Panc1 (cell line): ENCODE results near the gene ISOC2. TPM values are rescaled to one million over a fixed set of nuclear protein-coding genes. Genes with fewer than 3 reads are reported as not detected.

Source experiments
- ATAC-seq: fragments of 200-7000 bp; cut with Tn5 transposase; 2 replicates; pipeline ENCODE4 v1.9.1; 2020; ENCODE audit warnings: mild to moderate bottlenecking, moderate library complexity
- BruUV-seq: library from RNA; stranded (reverse); fragments of 400-500 nt; replicated peaks from 2 replicates; lab custom pipeline; 2021; lab: Mats Ljungman, UMichigan
- CTCF ChIA-PET: fragments of 300-600 bp; sonication (Branson Sonifier 250); formaldehyde crosslinking; loops from one replicate; lab custom pipeline; 2022; ENCODE audit warnings: antibody characterized with exemption; lab: Charles Lee
- POLR2A ChIA-PET: fragments of 300-600 bp; sonication (Branson Sonifier 250); formaldehyde crosslinking; loops from one replicate; lab custom pipeline; 2022; ENCODE audit warnings: antibody characterized with exemption; lab: Charles Lee
- DNase-seq: peaks from one replicate; pipeline ENCODE4 v3.0.0-alpha.2; 2010; ENCODE audit warnings: low read depth, low spot score
- H3K27ac ChIP-seq: 2 replicates; pipeline ENCODE4 v1.5.1; 2011; ENCODE audit warnings: mild to moderate bottlenecking, low read length, inconsistent platforms
- H3K27me3 ChIP-seq: fragments of 200-500 bp; sonication (Bioruptor generic); 2 replicates; pipeline ENCODE4 v1.6.0; 2014; ENCODE audit warnings: low read length, inconsistent platforms; ENCODE audit not compliant: control insufficient read depth, insufficient read depth
- H3K36me3 ChIP-seq: fragments of 200-500 bp; sonication (Bioruptor generic); 2 replicates; pipeline ENCODE4 v1.5.1; 2014; ENCODE audit warnings: inconsistent platforms, mild to moderate bottlenecking, low read length, moderate library complexity; ENCODE audit not compliant: control insufficient read depth, insufficient read depth
- H3K4me1 ChIP-seq: 2 replicates; pipeline ENCODE4 v1.5.1; 2011; ENCODE audit warnings: inconsistent platforms, mild to moderate bottlenecking, low read length, moderate library complexity; ENCODE audit not compliant: control insufficient read depth, insufficient read depth
- H3K4me3 ChIP-seq, 2 experiments: 2 replicates each; pipeline ENCODE4 v1.5.1; 2011 to 2012; ENCODE audit warnings: low read depth in 2 of 2, low read length in 2 of 2, mild to moderate bottlenecking in 2 of 2, inconsistent platforms in 1 of 2, moderate library complexity in 1 of 2
- H3K9me3 ChIP-seq: fragments of 200-500 bp; sonication (Bioruptor generic); 2 replicates; pipeline ENCODE4 v1.5.1; 2014; ENCODE audit warnings: low read depth, mild to moderate bottlenecking, inconsistent platforms, low read length, moderate library complexity; ENCODE audit not compliant: control insufficient read depth, insufficient read depth
- CTCF ChIP-seq: fragments of 450-650 bp; IDR thresholded peaks from 2 replicates; pipeline ENCODE4 v1.5.1; 2017; ENCODE audit warnings: mild to moderate bottlenecking
- POLR2AphosphoS5 ChIP-seq: IDR thresholded peaks from 2 replicates; pipeline ENCODE4 v1.6.1; 2012; ENCODE audit warnings: mild to moderate bottlenecking, low read depth, low read length, moderate library complexity
- REST ChIP-seq, 2 experiments: IDR thresholded peaks; 2 replicates each; pipeline ENCODE4 v1.6.1; 2011 to 2012; ENCODE audit warnings: low read depth in 2 of 2, control low read depth in 1 of 2, low read length in 1 of 2, mild to moderate bottlenecking in 1 of 2, moderate library complexity in 1 of 2; ENCODE audit not compliant: insufficient read depth in 1 of 2
- SIN3A ChIP-seq: IDR thresholded peaks from 2 replicates; pipeline ENCODE4 v1.6.1; 2012; ENCODE audit warnings: low read depth, mild to moderate bottlenecking, low read length, moderate library complexity, borderline replicate concordance; ENCODE audit not compliant: insufficient read depth
- TCF7L2 ChIP-seq: IDR thresholded peaks from 2 replicates; pipeline ENCODE4 v1.6.1; 2011; ENCODE audit warnings: mild to moderate bottlenecking, low read depth, low read length, inconsistent platforms
- in situ Hi-C: cut with HindIII; loops from 2 replicates; pipeline ENCODE4 v1.10.0; 2016; ENCODE audit warnings: low sequenced_read_pairs, low pct_unique_long_range_greater_than_20kb
- intact Hi-C: fragments of 100-400 bp; cut with micrococcal nuclease; formaldehyde crosslinking; loops from one replicate; pipeline ENCODE4 v1.10.0; 2022; ENCODE audit not compliant: unreplicated experiment
- total RNA-seq: library from RNA; stranded (reverse); gene quantifications from one replicate; pipeline ENCODE4 v1.2.1, GENCODE V29; 2021; ENCODE audit not compliant: unreplicated experiment

Gene ISOC2
- total RNA-seq, 1 experiment from 2014 or later: 150 TPM

GRCh38 chr19:55459551-55459949 lies 1.9 kb downstream of the ISOC2 start:
- Histone ChIP-seq H3K36me3 (no peaks in the 10 kb centered on the region), H3K9me3 (no peaks in the 10 kb centered on the region), H3K27me3 (no peaks in the 10 kb centered on the region), H3K4me3 (no peak overlapping the region), H3K27ac (0 out of 2 replicates have a peak overlapping the region, but pooled peaks have one; percentile 12), H3K4me1 (peaks cover 15% of the 10 kb centered on the region)
- TF ChIP-seq TCF7L2 (no peak), SIN3A (no peak), POLR2AphosphoS5 (no peak; the same call in 1 of the 2 replicates), REST (IDR thresholded peaks at IDR 0.05; ENCODE audit: insufficient read depth in 1 of 2, low read depth in 2 of 2, low read length in 1 of 2) (no peak), CTCF (no peak)
- BruUV-seq: no TSS peak
- in situ Hi-C loops (no loop called here), intact Hi-C loops (no loop called here)
- no peak for ATAC-seq
- ChIA-PET POLR2A (no interaction called here), CTCF (interaction anchor here (1.8 kb wide), 1 partner anchor 44 kb away, joined by 11 read pairs; no protein-coding TSS in a partner anchor)
- no peak for DNase-seq

GRCh38 chr19:55457683-55458457 lies 3.6 kb downstream of the ISOC2 start:
- Histone ChIP-seq H3K27me3 (no peaks in the 10 kb centered on the region), H3K27ac (no peak overlapping the region), H3K4me1 (peaks cover 15% of the 10 kb centered on the region), H3K9me3 (no peaks in the 10 kb centered on the region), H3K4me3 (no peak overlapping the region), H3K36me3 (0 out of 2 replicates have a peak, but pooled peaks cover 3% of the 10 kb centered on the region)
- in situ Hi-C loops: no loop called here
- no TSS peak for BruUV-seq
- ChIA-PET POLR2A (interaction anchor here (0.9 kb wide), 1 partner anchor 306 kb away, joined by 3 read pairs; no protein-coding TSS in a partner anchor), CTCF (interaction anchor here (1.4 kb wide), 1 partner anchor 10 kb away, joined by 3 read pairs; no protein-coding TSS in a partner anchor)
- ATAC-seq (no peak), DNase-seq (no peak)
- intact Hi-C loops: no loop called here
- no peak for TF ChIP-seq CTCF
- no peak for TF ChIP-seq SIN3A
- TF ChIP-seq REST (IDR thresholded peaks at IDR 0.05; ENCODE audit: insufficient read depth in 1 of 2, low read depth in 2 of 2, low read length in 1 of 2): no peak
- no peak for TF ChIP-seq TCF7L2
- TF ChIP-seq POLR2AphosphoS5: no peak
